HEK293 (cell line): ENCODE results near the gene AREG.

Source experiments
- CTCF ChIA-PET: fragments of 350-600 bp; formaldehyde crosslinking; extraction: SDS; loops from one replicate; lab custom pipeline; 2021; ENCODE audit warnings: antibody characterized with exemption; lab: Yijun Ruan, JAX
- POLR2A ChIA-PET: fragments of 300-600 bp; formaldehyde crosslinking; extraction: SDS; loops from one replicate; lab custom pipeline; 2020; ENCODE audit warnings: antibody characterized with exemption, inconsistent platforms; lab: Yijun Ruan, JAX
- H3K27ac ChIP-seq: fragments of 200-500 bp; sonication (Bioruptor generic); 2 replicates; pipeline ENCODE4 v1.5.1; 2014; ENCODE audit warnings: low read depth, low read length, control low read depth, inconsistent platforms; ENCODE audit errors: extremely low read depth
- H3K36me3 ChIP-seq, 2 experiments: fragments of 200-500 bp in 1 of 2; sonication (Bioruptor generic) in 1 of 2; 1 replicate in 1 of 2; 2 replicates in 1 of 2; pipeline ENCODE4 v1.5.1; 2014 to 2017; ENCODE audit warnings: inconsistent platforms in 2 of 2, low read length in 2 of 2; ENCODE audit not compliant: control insufficient read depth in 2 of 2, insufficient read depth in 1 of 2
- H3K4me1 ChIP-seq: fragments of 200-500 bp; sonication (Bioruptor generic); 2 replicates; pipeline ENCODE4 v1.5.1; 2014; ENCODE audit warnings: mild to moderate bottlenecking, low read length, inconsistent platforms; ENCODE audit not compliant: control insufficient read depth, insufficient read depth
- H3K4me3 ChIP-seq: 2 replicates; pipeline ENCODE4 v1.5.1; 2011; ENCODE audit warnings: low read depth, mild to moderate bottlenecking, control low read depth, low read length, moderate library complexity
- H3K9me3 ChIP-seq: fragments of 200-500 bp; sonication (Bioruptor generic); 2 replicates; pipeline ENCODE4 v1.5.1; 2014; ENCODE audit warnings: low read depth, low read length, inconsistent platforms; ENCODE audit not compliant: control insufficient read depth, insufficient read depth
- BCL11A ChIP-seq: fragments of 450-650 bp; formaldehyde crosslinking; IDR thresholded peaks from 2 replicates; pipeline ENCODE4 v1.5.1; 2016; ENCODE audit warnings: low read depth, missing biosample characterization, missing genetic modification characterization
- GLIS2 ChIP-seq: fragments of 450-650 bp; formaldehyde crosslinking; IDR thresholded peaks from 2 replicates; pipeline ENCODE4 v1.5.1; 2016; ENCODE audit warnings: missing biosample characterization, missing genetic modification characterization
- HOXC10 ChIP-seq: sonication (generic); formaldehyde crosslinking; IDR thresholded peaks from 2 replicates; pipeline ENCODE4 v1.8.1; 2023; ENCODE audit warnings: mild to moderate bottlenecking, missing genetic modification reagents
- SALL2 ChIP-seq: fragments of 450-650 bp; formaldehyde crosslinking; IDR thresholded peaks from 2 replicates; pipeline ENCODE4 v1.5.0; 2017; ENCODE audit warnings: missing biosample characterization, mild to moderate bottlenecking, missing genetic modification characterization, borderline replicate concordance
- SP3 ChIP-seq: fragments of 450-650 bp; formaldehyde crosslinking; IDR thresholded peaks from 2 replicates; pipeline ENCODE4 v1.5.1; 2016; ENCODE audit warnings: missing biosample characterization, missing genetic modification characterization
- TCF7L2 ChIP-seq: IDR thresholded peaks from 2 replicates; pipeline ENCODE4 v1.6.1; 2011; ENCODE audit warnings: low read depth, mild to moderate bottlenecking, inconsistent platforms, low read length, moderate library complexity, borderline replicate concordance
- ZBTB1 ChIP-seq: fragments of 450-650 bp; formaldehyde crosslinking; IDR thresholded peaks from 2 replicates; pipeline ENCODE4 v1.5.1; 2016; ENCODE audit warnings: missing biosample characterization, missing genetic modification characterization
- ZBTB10 ChIP-seq: fragments of 450-650 bp; formaldehyde crosslinking; IDR thresholded peaks from 2 replicates; pipeline ENCODE4 v1.5.1; 2016; ENCODE audit warnings: missing biosample characterization, missing genetic modification characterization
- ZBTB48 ChIP-seq: fragments of 450-650 bp; formaldehyde crosslinking; IDR thresholded peaks from 2 replicates; pipeline ENCODE4 v1.5.1; 2016; ENCODE audit warnings: missing biosample characterization, missing genetic modification characterization
- ZBTB6 ChIP-seq: fragments of 450-650 bp; formaldehyde crosslinking; IDR thresholded peaks from 2 replicates; pipeline ENCODE4 v1.5.1; 2017; ENCODE audit warnings: missing biosample characterization, missing genetic modification characterization
- ZFP37 ChIP-seq: fragments of 450-650 bp; formaldehyde crosslinking; IDR thresholded peaks from 2 replicates; pipeline ENCODE4 v1.5.1; 2016; ENCODE audit warnings: missing biosample characterization, missing genetic modification characterization
- ZFP69B ChIP-seq: fragments of 450-650 bp; formaldehyde crosslinking; IDR thresholded peaks from 2 replicates; pipeline ENCODE4 v1.5.1; 2016; ENCODE audit warnings: missing biosample characterization, missing genetic modification characterization
- ZNF121 ChIP-seq: fragments of 450-650 bp; formaldehyde crosslinking; IDR thresholded peaks from 2 replicates; pipeline ENCODE4 v1.5.1; 2016; ENCODE audit warnings: missing biosample characterization, missing genetic modification characterization
- ZNF18 ChIP-seq: fragments of 450-650 bp; formaldehyde crosslinking; IDR thresholded peaks from 2 replicates; pipeline ENCODE4 v1.5.1; 2016; ENCODE audit warnings: missing biosample characterization, missing genetic modification characterization
- ZNF2 ChIP-seq: fragments of 450-650 bp; formaldehyde crosslinking; IDR thresholded peaks from 2 replicates; pipeline ENCODE4 v1.5.1; 2016; ENCODE audit warnings: missing biosample characterization, missing genetic modification characterization
- ZNF302 ChIP-seq: fragments of 450-650 bp; formaldehyde crosslinking; IDR thresholded peaks from 2 replicates; pipeline ENCODE4 v1.5.1; 2016; ENCODE audit warnings: missing biosample characterization, missing genetic modification characterization, low read depth
- ZNF341 ChIP-seq: fragments of 450-650 bp; formaldehyde crosslinking; IDR thresholded peaks from 2 replicates; pipeline ENCODE4; 2016; ENCODE audit warnings: low read depth, missing biosample characterization, missing genetic modification characterization
- ZNF423 ChIP-seq: fragments of 450-650 bp; formaldehyde crosslinking; IDR thresholded peaks from 2 replicates; pipeline ENCODE4 v1.5.1; 2016; ENCODE audit warnings: missing biosample characterization, missing genetic modification characterization
- ZNF626 ChIP-seq: fragments of 450-650 bp; sonication (Bioruptor Pico); formaldehyde crosslinking; IDR thresholded peaks from 2 replicates; pipeline ENCODE4 v1.5.1; 2018; ENCODE audit warnings: missing biosample characterization, missing genetic modification characterization, inconsistent platforms
- ZNF707 ChIP-seq: fragments of 450-650 bp; formaldehyde crosslinking; IDR thresholded peaks from 2 replicates; pipeline ENCODE4 v1.5.1; 2016; ENCODE audit warnings: missing biosample characterization, missing genetic modification characterization
- ZNF76 ChIP-seq: fragments of 450-650 bp; formaldehyde crosslinking; IDR thresholded peaks from 2 replicates; pipeline ENCODE4; 2016; ENCODE audit warnings: low read depth, missing biosample characterization, missing genetic modification characterization, borderline replicate concordance
- ZNF776 ChIP-seq: fragments of 450-650 bp; formaldehyde crosslinking; IDR thresholded peaks from 2 replicates; pipeline ENCODE4 v1.5.0; 2017; ENCODE audit warnings: missing biosample characterization, missing genetic modification characterization, borderline replicate concordance
- ZNF785 ChIP-seq: fragments of 450-650 bp; formaldehyde crosslinking; IDR thresholded peaks from 2 replicates; pipeline ENCODE4 v1.5.1; 2016; ENCODE audit warnings: missing biosample characterization, missing genetic modification characterization
- ZSCAN16 ChIP-seq: fragments of 450-650 bp; formaldehyde crosslinking; IDR thresholded peaks from 2 replicates; pipeline ENCODE4 v1.5.1; 2016; ENCODE audit warnings: missing biosample characterization, missing genetic modification characterization
- ZXDB ChIP-seq: fragments of 450-650 bp; formaldehyde crosslinking; IDR thresholded peaks from 2 replicates; pipeline ENCODE4 v1.5.1; 2016; ENCODE audit warnings: missing biosample characterization, missing genetic modification characterization

Gene AREG

GRCh38 chr4:74400395-74400794 lies 44.5 kb upstream of the AREG start:
- no peaks in the 10 kb centered on the region for H3K9me3 ChIP-seq
- H3K36me3 ChIP-seq: no peaks in the 10 kb centered on the region
- H3K4me3 ChIP-seq: no peak overlapping the region
- CTCF ChIA-PET: interaction anchor here (1.3 kb wide), 1 partner anchor 131 kb away, joined by 3 read pairs; no protein-coding TSS in a partner anchor
- H3K4me1 ChIP-seq: no peaks in the 10 kb centered on the region
- POLR2A ChIA-PET: no interaction called here
- TF ChIP-seq ZBTB1: no peak
- H3K27ac ChIP-seq: no peak overlapping the region

- Histone ChIP-seq H3K4me3 (no peak overlapping the region), H3K9me3 (no peaks in the 10 kb centered on the region), H3K27ac (no peak overlapping the region), H3K36me3 (no peaks in the 10 kb centered on the region), H3K4me1 (no peaks in the 10 kb centered on the region)
- POLR2A ChIA-PET: no interaction called here
- CTCF ChIA-PET: no interaction called here
- TF ChIP-seq ZNF341 (tag by site-specific recombination) (no peak), GLIS2 (tag by site-specific recombination) (no peak), ZNF626 (tag by site-specific recombination) (no peak), ZFP69B (tag by site-specific recombination) (no peak)
- TF ChIP-seq, all 188 proteins: peak for 0
Observed at GRCh38 chr4:74402692-74403456, 42.1 kb upstream of the AREG start.

GRCh38 chr4:74407891-74408290 lies 37.0 kb upstream of the AREG start:
- H3K36me3 ChIP-seq: no peaks in the 10 kb centered on the region
- TF ChIP-seq ZNF785 (tag by site-specific recombination) (no peak), ZNF423 (tag by site-specific recombination) (no peak), BCL11A (tag by site-specific recombination) (no peak), ZNF121 (tag by site-specific recombination) (no peak), ZNF707 (tag by site-specific recombination) (no peak), ZXDB (tag by site-specific recombination) (no peak), HOXC10 (CRISPR knock-in tag) (no peak), SP3 (tag by site-specific recombination) (no peak), SALL2 (tag by site-specific recombination) (no peak), ZNF18 (no peak), ZFP37 (tag by site-specific recombination) (no peak), ZNF341 (tag by site-specific recombination) (no peak), TCF7L2 (no peak)
- no peak overlapping the region for H3K4me3 ChIP-seq
- no peak overlapping the region for H3K27ac ChIP-seq
- CTCF ChIA-PET: no interaction called here
- no peaks in the 10 kb centered on the region for H3K4me1 ChIP-seq
- H3K9me3 ChIP-seq: no peaks in the 10 kb centered on the region
- POLR2A ChIA-PET: no interaction called here

DNA sequence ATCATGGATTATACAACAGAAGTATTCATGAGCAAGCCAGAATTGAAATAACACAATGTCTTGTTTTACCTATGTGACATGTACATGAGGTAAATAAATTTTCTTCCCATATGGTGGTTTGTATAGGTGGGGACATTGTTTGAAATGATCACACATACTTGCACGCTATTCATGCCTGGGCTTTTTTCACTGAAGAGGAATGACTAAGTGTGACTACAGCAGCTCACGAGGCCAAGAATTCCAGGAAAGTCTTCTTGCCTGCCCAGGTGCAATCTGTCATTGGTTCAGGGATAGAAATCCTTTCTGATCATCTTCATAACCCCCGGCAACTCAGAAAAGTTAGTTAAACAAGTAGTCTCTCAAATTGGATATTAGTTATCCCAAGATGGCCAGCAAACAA lies 36.3 kb upstream of the AREG start:
- CTCF ChIA-PET: no interaction called here
- Histone ChIP-seq H3K4me1 (no peaks in the 10 kb centered on the region), H3K4me3 (no peak overlapping the region), H3K36me3 (no peaks in the 10 kb centered on the region), H3K27ac (no peak overlapping the region), H3K9me3 (no peaks in the 10 kb centered on the region)
- POLR2A ChIA-PET: no interaction called here
- TF ChIP-seq ZNF302 (tag by site-specific recombination) (no peak), ZBTB6 (tag by site-specific recombination) (no peak), ZNF76 (tag by site-specific recombination) (no peak), ZBTB48 (tag by site-specific recombination) (no peak), ZNF2 (tag by site-specific recombination) (no peak), ZBTB10 (tag by site-specific recombination) (no peak), ZSCAN16 (tag by site-specific recombination) (no peak), ZNF776 (no peak)
